Measurements from ENCODE around the gene EIF2S3.

GRCh38 chrX:24080704-24081103, 25.9 kb downstream of the EIF2S3 start:
- TF ChIP-seq POLR2A (IDR thresholded peaks at IDR 0.05; ENCODE audit: low read depth, low read length) (no peak), POLR2AphosphoS5 (IDR thresholded peaks at IDR 0.05; ENCODE audit: low read depth, low read length) (no peak)

Measured in GM12892 (cell line).